Suprapubic skin (tissue), 4 donors: ENCODE measurements around the gene LASP1.

Experiments used
- CTCF ChIP-seq, 2 donors: fragments of 200-600 bp in 1 of 2; fragments of 450-650 bp in 1 of 2; sonication (generic) in 1 of 2; IDR thresholded peaks; one replicate each; pipeline ENCODE4 v1.5.1; 2016 to 2019; ENCODE audit warnings: antibody characterized with exemption in 2 of 2, mild to moderate bottlenecking in 1 of 2, moderate library complexity in 1 of 2
- POLR2A ChIP-seq, 2 donors: fragments of 450-650 bp; IDR thresholded peaks; one replicate each; pipeline ENCODE4 v1.6.1; 2017; ENCODE audit warnings: antibody characterized with exemption in 2 of 2, mild to moderate bottlenecking in 2 of 2, moderate library complexity in 2 of 2
- POLR2AphosphoS5 ChIP-seq, 3 donors: sonication (generic); formaldehyde crosslinking; IDR thresholded peaks; one replicate each; pipeline ENCODE4 v1.6.1; 2017; ENCODE audit warnings: antibody characterized with exemption in 3 of 3

- TF ChIP-seq CTCF (IDR thresholded peaks at IDR 0.05) (no peak), POLR2A (IDR thresholded peaks at IDR 0.05) (no peak), POLR2AphosphoS5 (IDR thresholded peaks at IDR 0.05) (no peak)
Measured at GRCh38 chr17:38874505-38875400, 4.9 kb downstream of the LASP1 start.
